Measurements from ENCODE around the gene ERICH4. TPM values are rescaled to one million over a fixed set of nuclear protein-coding genes. Genes with fewer than 3 reads are reported as not detected.

ERICH4 gene
- total and polyA plus RNA-seq, 11 donors: 0.10 to 0.30 TPM; not detected in 9

DNA sequence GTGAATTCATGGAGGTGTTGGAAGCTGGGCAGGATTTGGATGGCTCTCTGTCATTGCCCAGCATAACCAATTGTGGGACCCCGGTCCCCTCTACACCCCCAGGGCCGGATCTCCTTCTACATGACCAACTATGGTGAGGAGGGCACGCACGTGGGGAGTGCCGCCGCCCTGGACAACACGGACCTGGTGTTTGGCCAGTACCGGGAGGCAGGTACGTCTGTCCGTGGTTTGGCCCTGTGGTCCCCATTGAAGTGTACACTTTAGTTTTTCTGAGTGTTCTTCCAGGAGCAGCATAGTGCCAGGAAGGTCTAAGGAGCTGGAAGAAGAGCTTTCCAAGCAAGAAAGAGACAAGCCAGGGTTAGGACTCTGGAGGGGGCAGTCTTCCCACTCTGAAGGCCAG lies 29.0 kb upstream of the ERICH4 start:
- H3K4me1 ChIP-seq: peaks cover 0 to 48% (median 31%) of the 10 kb centered on the region in 12 donors
- no peak for ATAC-seq
- no peak overlapping the region for H3K4me3 ChIP-seq
- TF ChIP-seq POLR2A (IDR thresholded peaks at IDR 0.05): no peak
- TF ChIP-seq CTCF (IDR thresholded peaks at IDR 0.05): no peak
- DNase-seq: no peak
- 90 to 96% (median 94%) methylated on average over 10 of the region's 10 CpGs for WGBS, 4 donors
- no peaks in the 10 kb centered on the region for H3K27me3 ChIP-seq
- intact Hi-C loops (cut with DNase I): no loop called here
- H3K27ac ChIP-seq: no peak overlapping the region
- no peaks in the 10 kb centered on the region for H3K9me3 ChIP-seq
- peaks cover 0 to 74% (median 59%) of the 10 kb centered on the region in 9 donors for H3K36me3 ChIP-seq

- H3K9me3 ChIP-seq: no peaks in the 10 kb centered on the region
- H3K4me3 ChIP-seq: no peak overlapping the region
- peaks cover 0 to 42% (median 27%) of the 10 kb centered on the region in 12 donors for H3K4me1 ChIP-seq
- intact Hi-C loops (cut with DNase I): no loop called here
- no peak overlapping the region for H3K27ac ChIP-seq
- peak in 1 of 5 donors; percentile 21 for DNase-seq
- ATAC-seq: no peak
- H3K36me3 ChIP-seq: peaks cover 0 to 79% (median 64%) of the 10 kb centered on the region in 9 donors
- H3K27me3 ChIP-seq: no peaks in the 10 kb centered on the region
- TF ChIP-seq POLR2A (IDR thresholded peaks at IDR 0.05) (no peak), CTCF (IDR thresholded peaks at IDR 0.05) (no peak)
- WGBS, 4 donors: 86 to 90% (median 87%) methylated on average over 9 of the region's 9 CpGs
Measured at GRCh38 chr19:41414461-41414860, 28.5 kb upstream of the ERICH4 start.

DNA sequence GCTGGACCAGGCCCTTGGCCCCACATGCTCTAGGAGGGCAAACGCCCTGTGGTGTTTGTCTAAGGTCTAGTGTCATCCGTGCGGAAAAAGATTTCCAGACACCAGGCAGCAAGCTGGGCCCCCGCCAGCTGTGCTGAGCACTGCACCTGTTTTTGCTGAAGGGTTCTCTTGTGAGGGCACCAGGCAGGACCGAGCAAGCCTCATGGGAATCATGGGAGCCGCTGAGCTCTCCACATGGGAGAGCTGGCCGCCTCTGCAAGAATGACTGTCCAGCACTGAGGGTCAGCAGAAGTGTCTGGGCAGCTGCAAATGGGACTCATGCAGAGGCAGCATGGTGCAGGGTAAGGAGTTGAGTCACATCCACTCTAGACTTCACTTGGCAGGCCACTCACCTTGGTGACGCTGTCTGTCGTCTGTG lies 27.8 kb upstream of the ERICH4 start:
- H3K4me1 ChIP-seq: peaks cover 0 to 37% (median 22%) of the 10 kb centered on the region in 12 donors
- no peak for ATAC-seq
- DNase-seq: no peak
- no peak overlapping the region for H3K4me3 ChIP-seq
- H3K27ac ChIP-seq: no peak overlapping the region
- H3K9me3 ChIP-seq: no peaks in the 10 kb centered on the region
- H3K27me3 ChIP-seq: no peaks in the 10 kb centered on the region
- 68 to 75% (median 72%) methylated on average over 8 to 9 of the region's 9 CpGs for WGBS, 4 donors
- no peak for TF ChIP-seq POLR2A (IDR thresholded peaks at IDR 0.05)
- H3K36me3 ChIP-seq: peaks cover 0 to 84% (median 71%) of the 10 kb centered on the region in 9 donors
- intact Hi-C loops (cut with DNase I): no loop called here

- intact Hi-C loops (cut with DNase I): no loop called here
- TF ChIP-seq POLR2A (IDR thresholded peaks at IDR 0.05): no peak
- TF ChIP-seq CTCF (IDR thresholded peaks at IDR 0.05): no peak
- peaks cover 0 to 90% (median 77%) of the 10 kb centered on the region in 9 donors for H3K36me3 ChIP-seq
- no peak overlapping the region for H3K27ac ChIP-seq
- DNase-seq (peak in 1 of 5 donors; percentile 42), ATAC-seq (no peak)
- H3K4me1 ChIP-seq: peaks cover 0 to 37% (median 14%) of the 10 kb centered on the region in 12 donors
- H3K9me3 ChIP-seq: no peaks in the 10 kb centered on the region
- no peaks in the 10 kb centered on the region for H3K27me3 ChIP-seq
- WGBS, 4 donors: 78 to 91% (median 84%) methylated on average over 8 to 12 of the region's 12 CpGs
- no peak overlapping the region for H3K4me3 ChIP-seq
Measured at GRCh38 chr19:41416194-41416674, 26.7 kb upstream of the ERICH4 start.

Measured in heart left ventricle (tissue), 16 donors.